ENCODE data around the gene ARMC8.

Gene ARMC8

DNA sequence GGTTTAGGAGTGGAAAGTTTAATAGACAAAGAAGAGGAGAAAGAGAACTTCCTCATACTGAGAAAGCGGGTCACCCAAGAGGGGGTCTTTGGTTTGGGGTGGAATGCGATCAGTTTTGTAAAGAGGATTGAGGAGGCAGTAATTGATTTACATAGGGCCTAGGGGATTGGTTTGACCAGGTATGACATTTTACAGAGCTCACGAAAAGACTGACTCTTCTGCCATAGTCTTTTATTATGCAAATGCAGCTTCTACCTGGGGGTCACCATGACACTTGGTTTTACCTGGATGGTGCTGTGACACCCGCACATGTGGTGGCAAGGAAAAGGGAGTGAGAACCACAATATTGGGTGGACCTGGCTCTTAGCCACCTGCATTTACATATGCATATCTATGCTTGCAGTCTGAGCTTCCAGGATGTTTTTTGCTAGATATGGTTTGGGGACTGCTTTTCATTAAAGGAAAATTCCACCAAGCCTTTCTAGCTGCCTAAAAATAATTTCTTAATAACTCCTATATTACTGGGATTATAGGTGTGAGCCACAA is 149.4 kb downstream of the ARMC8 start:
- no peaks in the 10 kb centered on the region for H3K9me3 ChIP-seq (ENCODE audit: control insufficient read depth, low read length)
- no peak overlapping the region for H3K4me3 ChIP-seq (ENCODE audit: insufficient read depth, low read depth, low read length)
- no peaks in the 10 kb centered on the region for H3K27me3 ChIP-seq (ENCODE audit: control insufficient read depth, insufficient read depth, low read length, poor library complexity, severe bottlenecking)
- no peaks in the 10 kb centered on the region for H3K36me3 ChIP-seq (ENCODE audit: control insufficient read depth, insufficient read depth, low read length)
- H3K4me1 ChIP-seq (ENCODE audit: control insufficient read depth, insufficient read depth, low read length), result no peaks in the 10 kb centered on the region
- WGBS, 2 experiments, result 75 to 78% methylated on average over 4 of the region's 4 CpGs
- H3K27ac ChIP-seq (ENCODE audit: insufficient read depth, low read depth, low read length, poor library complexity, severe bottlenecking), result no peak overlapping the region

GRCh38 chr3:138338244-138338643 is 151.1 kb downstream of the ARMC8 start:
- Histone ChIP-seq H3K36me3 (ENCODE audit: control insufficient read depth, insufficient read depth, low read length) (no peaks in the 10 kb centered on the region), H3K9me3 (ENCODE audit: control insufficient read depth, low read length) (no peaks in the 10 kb centered on the region), H3K4me1 (ENCODE audit: control insufficient read depth, insufficient read depth, low read length) (no peaks in the 10 kb centered on the region), H3K27ac (ENCODE audit: insufficient read depth, low read depth, low read length, poor library complexity, severe bottlenecking) (no peak overlapping the region), H3K4me3 (ENCODE audit: insufficient read depth, low read depth, low read length) (no peak overlapping the region), H3K27me3 (ENCODE audit: control insufficient read depth, insufficient read depth, low read length, poor library complexity, severe bottlenecking) (no peaks in the 10 kb centered on the region)
- WGBS, 2 experiments, result 91% methylated on average over 5 of the region's 5 CpGs

DNA sequence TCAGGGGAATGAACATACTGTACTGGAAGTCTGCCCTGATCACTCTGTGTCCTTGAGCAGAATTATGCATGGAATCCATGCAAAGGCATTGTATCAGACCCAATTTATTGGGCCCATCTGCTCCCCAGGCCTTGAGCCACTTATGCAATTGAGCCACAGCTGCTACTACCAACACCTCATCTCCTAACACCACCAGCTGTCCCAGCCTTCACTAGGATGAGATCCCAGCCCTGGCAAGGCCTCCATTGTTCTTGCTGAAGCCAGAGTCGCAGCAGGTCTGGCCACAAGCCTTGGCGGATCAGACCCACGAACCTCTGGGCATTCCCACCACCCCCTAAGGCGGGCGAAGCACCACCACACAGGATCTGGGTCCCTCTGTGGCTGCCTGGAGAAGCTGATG is 151.7 kb downstream of the ARMC8 start:
- H3K27ac ChIP-seq (ENCODE audit: insufficient read depth, low read depth, low read length, poor library complexity, severe bottlenecking), result no peak overlapping the region
- no peaks in the 10 kb centered on the region for H3K36me3 ChIP-seq (ENCODE audit: control insufficient read depth, insufficient read depth, low read length)
- no peak overlapping the region for H3K4me3 ChIP-seq (ENCODE audit: insufficient read depth, low read depth, low read length)
- H3K4me1 ChIP-seq (ENCODE audit: control insufficient read depth, insufficient read depth, low read length), result no peaks in the 10 kb centered on the region
- H3K27me3 ChIP-seq (ENCODE audit: control insufficient read depth, insufficient read depth, low read length, poor library complexity, severe bottlenecking), result no peaks in the 10 kb centered on the region
- 90% methylated on average over 4 to 5 of the region's 5 CpGs for WGBS, 2 experiments
- no peaks in the 10 kb centered on the region for H3K9me3 ChIP-seq (ENCODE audit: control insufficient read depth, low read length)

- no peak overlapping the region for H3K4me3 ChIP-seq (ENCODE audit: insufficient read depth, low read depth, low read length)
- 92 to 98% methylated on average over 5 of the region's 5 CpGs for WGBS, 2 experiments
- H3K27me3 ChIP-seq (ENCODE audit: control insufficient read depth, insufficient read depth, low read length, poor library complexity, severe bottlenecking), result no peaks in the 10 kb centered on the region
- no peaks in the 10 kb centered on the region for H3K36me3 ChIP-seq (ENCODE audit: control insufficient read depth, insufficient read depth, low read length)
- no peaks in the 10 kb centered on the region for H3K4me1 ChIP-seq (ENCODE audit: control insufficient read depth, insufficient read depth, low read length)
- H3K9me3 ChIP-seq (ENCODE audit: control insufficient read depth, low read length), result no peaks in the 10 kb centered on the region
- no peak overlapping the region for H3K27ac ChIP-seq (ENCODE audit: insufficient read depth, low read depth, low read length, poor library complexity, severe bottlenecking)
These were observed 153.4 kb downstream of the ARMC8 start for GRCh38 chr3:138340511-138340910.

DNA sequence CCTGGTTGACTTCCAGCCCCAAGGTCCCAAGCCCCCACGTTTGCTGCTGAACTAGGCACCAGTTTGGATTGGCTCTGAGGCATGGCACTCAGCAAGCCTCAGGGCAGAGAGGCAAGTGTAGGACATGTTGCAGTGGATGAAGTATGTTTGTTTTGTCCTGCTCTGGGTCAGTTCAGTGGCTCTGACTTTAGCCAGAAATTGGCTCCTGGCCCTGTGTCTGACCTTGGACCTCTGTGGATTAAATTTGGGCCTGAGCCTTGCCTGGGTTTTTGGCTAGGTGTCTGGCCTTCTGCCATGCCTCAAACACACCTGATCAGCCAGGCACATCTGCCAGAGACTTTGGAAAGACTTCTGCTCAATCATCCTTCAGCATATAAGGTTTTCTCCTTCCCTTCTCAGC is 157.7 kb downstream of the ARMC8 start:
- peaks cover 5% of the 10 kb centered on the region for H3K27me3 ChIP-seq (ENCODE audit: control insufficient read depth, insufficient read depth, low read length, poor library complexity, severe bottlenecking)
- 83 to 94% methylated on average over 1 of the region's 1 CpG for WGBS, 2 experiments
- no peaks in the 10 kb centered on the region for H3K9me3 ChIP-seq (ENCODE audit: control insufficient read depth, low read length)
- no peaks in the 10 kb centered on the region for H3K36me3 ChIP-seq (ENCODE audit: control insufficient read depth, insufficient read depth, low read length)
- H3K4me1 ChIP-seq (ENCODE audit: control insufficient read depth, insufficient read depth, low read length), result no peaks in the 10 kb centered on the region
- H3K4me3 ChIP-seq (ENCODE audit: insufficient read depth, low read depth, low read length), result no peak overlapping the region
- H3K27ac ChIP-seq (ENCODE audit: insufficient read depth, low read depth, low read length, poor library complexity, severe bottlenecking), result no peak overlapping the region
